ENCODE measurements around the gene CLEC20A.

- no peak for TF ChIP-seq ZNF274 (IDR thresholded peaks at IDR 0.05; ENCODE audit: low read depth, low read length)
- TF ChIP-seq YY1 (IDR thresholded peaks at IDR 0.05; ENCODE audit: insufficient read depth, insufficient read length) = no peak
These were observed 31.8 kb downstream of the CLEC20A start for GRCh38 chr1:178465011-178465410.

Data from NT2/D1 (cell line).